A549 treated with AZD9567 at 1 μM for 4 hours (cell line): ENCODE data around the gene TRIML1. TPM values are rescaled to one million over a fixed set of nuclear protein-coding genes. Genes with fewer than 3 reads are reported as not detected.

ENCODE experiments used
- total RNA-seq: library from RNA; stranded (reverse); fragments of 200-300 nt; extraction: Qiagen RNA extraction; gene quantifications from 5 replicates; pipeline ENCODE4 v1.2.3, GENCODE V29; 2022; ENCODE audit not compliant: insufficient read depth

TRIML1 gene
- total RNA-seq: 0.05 TPM in 1 of 5 replicates, not detected in the others

GRCh38 chr4:188139141-188139540 lies at the start of gene TRIML1:
Gene TRIML1, plus strand, starts transcription at chr4:188139441. Its CDS starts 118 bp downstream, at chr4:188139559.

GRCh38 chr4:188109157-188109755 lies 30.0 kb upstream of the TRIML1 start, which contains the start of gene TRIML2:
Gene TRIML2, minus strand, starts transcription at chr4:188109603. Its CDS starts 4,235 bp downstream, at chr4:188105368.

Other genes with a start within 250 kb of the TRIML1 start
- gene ZFP42, start 143.7 kb upstream of the TRIML1 start, total RNA-seq: not detected in 5 replicates
- 29.3 to 51.2 TPM (median 38.3 TPM) in 5 replicates for gene TRIML2, start 29.8 kb upstream of the TRIML1 start, total RNA-seq